Osteoblast (primary cell): Measurements from ENCODE around the gene CCM2. TPM values are rescaled to one million over a fixed set of nuclear protein-coding genes. Genes with fewer than 3 reads are reported as not detected.
"Not testable (repeated sequence)": the region's sequence is repeated elsewhere in the genome, so short reads cannot be mapped to it uniquely, and the experiment has no call there.

ENCODE experiments used
- DNase-seq: peaks from one replicate; pipeline ENCODE4 v3.0.0; 2011; ENCODE audit warnings: low spot score, mixed read lengths; ENCODE audit not compliant: insufficient read length; ENCODE audit errors: missing footprints
- H2AFZ ChIP-seq: 2 replicates; pipeline ENCODE4 v1.6.0; 2011; ENCODE audit warnings: mild to moderate bottlenecking, low read length
- H3K27ac ChIP-seq: 2 replicates; pipeline ENCODE4 v1.5.1; 2011; ENCODE audit warnings: mild to moderate bottlenecking, low read depth, low read length, moderate library complexity
- H3K27me3 ChIP-seq: 2 replicates; pipeline ENCODE4 v1.6.0; 2012; ENCODE audit warnings: mild to moderate bottlenecking, control low read depth, inconsistent platforms, low read length, moderate library complexity; ENCODE audit not compliant: insufficient read depth
- H3K36me3 ChIP-seq: 2 replicates; pipeline ENCODE4 v1.5.1; 2011; ENCODE audit warnings: mild to moderate bottlenecking, low read length, control low read depth, moderate library complexity; ENCODE audit not compliant: insufficient read depth
- H3K4me1 ChIP-seq: 2 replicates; pipeline ENCODE4 v1.5.1; 2011; ENCODE audit warnings: mild to moderate bottlenecking, low read length, control low read depth, moderate library complexity; ENCODE audit not compliant: insufficient read depth
- H3K4me2 ChIP-seq: 2 replicates; pipeline ENCODE4 v1.6.0; 2011; ENCODE audit warnings: mild to moderate bottlenecking, low read length; ENCODE audit not compliant: insufficient read depth
- H3K4me3 ChIP-seq: fragments of 200-600 bp; sonication (generic); 3 replicates; pipeline ENCODE4 v1.5.1; 2012; ENCODE audit warnings: mild to moderate bottlenecking, low read length, inconsistent platforms; ENCODE audit not compliant: insufficient read depth
- H3K79me2 ChIP-seq: 2 replicates; pipeline ENCODE4 v1.6.0; 2012; ENCODE audit warnings: mild to moderate bottlenecking, low read length, control low read depth, inconsistent platforms; ENCODE audit not compliant: insufficient read depth
- H3K9me3 ChIP-seq: 2 replicates; pipeline ENCODE4 v1.5.1; 2011; ENCODE audit warnings: low read depth, low read length, control low read depth
- H4K20me1 ChIP-seq: 2 replicates; pipeline ENCODE4 v1.6.0; 2012; ENCODE audit warnings: mild to moderate bottlenecking, low read length, control low read depth; ENCODE audit not compliant: insufficient read depth
- total RNA-seq: library from RNA; depleted of rRNA; stranded (reverse); fragments of >200 nt; gene quantifications from 2 replicates; pipeline ENCODE4 v1.2.3, GENCODE V29; 2012
- TF ChIP-seq, protein P1 (sequence below): IDR thresholded peaks from 2 replicates; pipeline ENCODE4 v1.5.1; 2011; ENCODE audit warnings: mild to moderate bottlenecking, low read depth, low read length, moderate library complexity; ENCODE audit errors: extremely low read depth

The CCM2 gene
- total RNA-seq, 1 donor = 42.3 TPM

DNA sequence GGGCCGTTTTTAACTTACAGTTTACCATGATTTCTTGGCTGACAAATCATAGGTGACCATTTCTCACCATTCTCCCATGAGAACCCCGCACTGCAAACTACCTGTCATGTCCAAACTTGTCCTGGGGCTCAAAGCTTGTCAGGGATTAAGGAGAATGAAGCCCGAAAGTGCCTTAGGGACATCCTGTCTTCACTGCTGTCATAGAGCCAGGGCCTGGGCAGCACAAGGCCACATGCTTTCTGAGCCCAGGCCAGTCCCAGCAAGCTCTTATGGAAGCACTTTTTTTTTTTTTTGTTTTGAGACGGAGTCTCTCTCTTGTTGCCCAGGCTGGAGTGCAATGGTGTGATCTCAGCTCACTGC lies 33.9 kb downstream of the CCM2 start:
- no peak overlapping the region for H2AFZ ChIP-seq
- H3K27me3 ChIP-seq = no peaks in the 10 kb centered on the region
- TF ChIP-seq, protein P1, sequence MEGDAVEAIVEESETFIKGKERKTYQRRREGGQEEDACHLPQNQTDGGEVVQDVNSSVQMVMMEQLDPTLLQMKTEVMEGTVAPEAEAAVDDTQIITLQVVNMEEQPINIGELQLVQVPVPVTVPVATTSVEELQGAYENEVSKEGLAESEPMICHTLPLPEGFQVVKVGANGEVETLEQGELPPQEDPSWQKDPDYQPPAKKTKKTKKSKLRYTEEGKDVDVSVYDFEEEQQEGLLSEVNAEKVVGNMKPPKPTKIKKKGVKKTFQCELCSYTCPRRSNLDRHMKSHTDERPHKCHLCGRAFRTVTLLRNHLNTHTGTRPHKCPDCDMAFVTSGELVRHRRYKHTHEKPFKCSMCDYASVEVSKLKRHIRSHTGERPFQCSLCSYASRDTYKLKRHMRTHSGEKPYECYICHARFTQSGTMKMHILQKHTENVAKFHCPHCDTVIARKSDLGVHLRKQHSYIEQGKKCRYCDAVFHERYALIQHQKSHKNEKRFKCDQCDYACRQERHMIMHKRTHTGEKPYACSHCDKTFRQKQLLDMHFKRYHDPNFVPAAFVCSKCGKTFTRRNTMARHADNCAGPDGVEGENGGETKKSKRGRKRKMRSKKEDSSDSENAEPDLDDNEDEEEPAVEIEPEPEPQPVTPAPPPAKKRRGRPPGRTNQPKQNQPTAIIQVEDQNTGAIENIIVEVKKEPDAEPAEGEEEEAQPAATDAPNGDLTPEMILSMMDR = no peak
- peaks cover 53% of the 10 kb centered on the region for H4K20me1 ChIP-seq
- H3K4me2 ChIP-seq = peak overlapping the region; percentile 67
- no peak for DNase-seq
- H3K27ac ChIP-seq = peak overlapping the region; percentile 79
- no peak overlapping the region for H3K4me3 ChIP-seq
- peaks cover 12% of the 10 kb centered on the region for H3K36me3 ChIP-seq
- H3K79me2 ChIP-seq = peaks cover 63% of the 10 kb centered on the region
- no peaks in the 10 kb centered on the region for H3K9me3 ChIP-seq
- peaks cover 22% of the 10 kb centered on the region for H3K4me1 ChIP-seq

DNA sequence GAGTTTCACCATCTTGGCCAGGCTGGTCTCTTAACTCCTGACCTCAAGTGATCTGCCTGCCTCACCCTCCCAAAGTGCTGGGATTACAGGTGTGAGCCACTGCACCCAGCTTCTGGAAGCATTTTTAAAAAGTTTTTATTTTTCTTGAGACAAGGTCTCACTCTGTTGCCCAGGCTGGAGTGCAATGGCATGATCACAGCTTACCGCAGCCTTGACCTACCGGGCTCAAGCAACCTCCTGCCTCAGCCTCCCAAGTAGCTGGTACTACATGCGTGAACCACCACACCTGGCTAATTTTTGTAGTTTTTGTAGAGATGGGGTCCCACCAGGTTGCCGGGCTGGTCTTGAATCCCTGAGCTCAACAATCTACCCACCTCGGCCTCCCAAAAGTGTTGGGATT lies 34.7 kb downstream of the CCM2 start:
- H2AFZ ChIP-seq, H3K27ac ChIP-seq, H3K27me3 ChIP-seq, H3K4me2 ChIP-seq, H3K9me3 ChIP-seq, H3K4me3 ChIP-seq, DNase-seq: not testable (repeated sequence)
- peaks cover 60% of the 10 kb centered on the region for H3K79me2 ChIP-seq
- H3K4me1 ChIP-seq = peaks cover 22% of the 10 kb centered on the region
- peaks cover 51% of the 10 kb centered on the region for H4K20me1 ChIP-seq
- peaks cover 19% of the 10 kb centered on the region for H3K36me3 ChIP-seq

DNA sequence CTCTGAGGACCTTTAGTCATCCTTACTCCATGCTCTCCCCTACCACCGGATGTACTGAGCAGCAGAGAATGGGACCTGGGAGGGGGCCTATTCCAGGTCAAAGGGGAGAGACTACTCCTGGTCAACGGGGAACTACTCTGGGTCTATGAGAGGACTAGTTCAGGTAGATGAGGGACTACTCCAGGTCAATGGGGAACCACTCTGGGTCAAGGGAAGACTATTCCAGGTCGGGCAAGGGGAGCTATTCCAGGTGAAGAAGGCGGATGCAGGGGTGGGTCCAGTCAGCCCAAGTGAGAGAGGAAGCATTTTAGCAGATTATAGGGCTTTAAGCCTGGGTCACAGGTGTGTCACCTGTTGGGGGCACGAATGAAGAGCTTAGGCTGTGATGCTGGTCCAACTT lies 35.4 kb downstream of the CCM2 start:
- no peaks in the 10 kb centered on the region for H3K9me3 ChIP-seq
- H3K27me3 ChIP-seq = no peaks in the 10 kb centered on the region
- H3K4me1 ChIP-seq = peaks cover 22% of the 10 kb centered on the region
- no peak overlapping the region for H3K4me2 ChIP-seq
- no peak overlapping the region for H2AFZ ChIP-seq
- H3K36me3 ChIP-seq = peaks cover 19% of the 10 kb centered on the region
- peaks cover 46% of the 10 kb centered on the region for H4K20me1 ChIP-seq
- no peak overlapping the region for H3K4me3 ChIP-seq
- TF ChIP-seq, protein P1 = no peak
- no peak overlapping the region for H3K27ac ChIP-seq
- DNase-seq = peak; percentile 62
- H3K79me2 ChIP-seq = peaks cover 54% of the 10 kb centered on the region

DNA sequence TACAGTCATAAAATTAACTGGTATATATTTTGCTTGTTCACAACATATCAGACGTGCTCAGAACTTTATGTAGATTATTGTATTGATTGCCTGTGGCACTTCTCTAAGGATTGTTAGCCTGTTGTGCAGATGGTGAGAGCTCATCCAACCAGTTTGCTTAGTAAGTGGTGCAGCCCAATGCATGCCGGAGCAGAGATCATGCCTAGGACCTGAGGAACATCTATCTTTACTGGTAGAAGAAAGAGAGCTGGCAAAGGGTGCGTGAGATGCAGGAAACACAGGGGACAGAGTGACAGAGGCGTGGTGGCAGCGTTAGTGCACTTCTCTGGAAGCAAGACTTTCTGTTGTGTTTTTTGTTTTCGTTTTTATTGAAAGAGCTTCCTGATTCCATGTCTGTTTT lies 35.9 kb downstream of the CCM2 start:
- peaks cover 53% of the 10 kb centered on the region for H3K79me2 ChIP-seq

More for the DNA sequence above, 35.9 kb downstream of the CCM2 start:
- peaks cover 46% of the 10 kb centered on the region for H4K20me1 ChIP-seq
- no peak overlapping the region for H3K4me2 ChIP-seq
- DNase-seq = no peak
- peaks cover 19% of the 10 kb centered on the region for H3K36me3 ChIP-seq
- H3K4me3 ChIP-seq = no peak overlapping the region
- H3K9me3 ChIP-seq = no peaks in the 10 kb centered on the region
- TF ChIP-seq, protein P1 = no peak
- H3K27me3 ChIP-seq = no peaks in the 10 kb centered on the region
- peaks cover 22% of the 10 kb centered on the region for H3K4me1 ChIP-seq
- no peak overlapping the region for H2AFZ ChIP-seq
- no peak overlapping the region for H3K27ac ChIP-seq
